CD4-positive, CD25-positive, alpha-beta regulatory T cell (primary cell): ENCODE results near the gene TTLL13. TPM values are rescaled to one million over a fixed set of nuclear protein-coding genes. Genes with fewer than 3 reads are reported as not detected.

Experiments used
- ATAC-seq, 2 donors: fragments of 150-1000 bp; cut with Tn5 transposase; one replicate each; pipeline ENCODE4 v1.10.0; 2021; ENCODE audit warnings: low read depth in 2 of 2, moderate number of reproducible peaks in 2 of 2, moderate library complexity in 1 of 2
- DNase-seq, 3 donors: peaks; one replicate each; pipeline versions ENCODE4 v3.0.0 to v3.0.0-alpha.2; 2012 to 2022; ENCODE audit warnings: mixed read lengths in 1 of 3
- H3K27ac ChIP-seq: one replicate; pipeline ENCODE4 v1.7.0; 2013; ENCODE audit warnings: mild to moderate bottlenecking, low read length; ENCODE audit not compliant: insufficient read depth, poor library complexity, severe bottlenecking
- H3K27me3 ChIP-seq: one replicate; pipeline ENCODE4 v1.7.0; 2013; ENCODE audit warnings: low read length; ENCODE audit not compliant: control insufficient read depth, insufficient read depth
- H3K36me3 ChIP-seq: one replicate; pipeline ENCODE4 v1.7.0; 2013; ENCODE audit warnings: mild to moderate bottlenecking, low read length, moderate library complexity; ENCODE audit not compliant: control insufficient read depth, insufficient read depth
- H3K4me1 ChIP-seq: 2 replicates; pipeline ENCODE4 v1.7.0; 2013; ENCODE audit warnings: mild to moderate bottlenecking, low read length; ENCODE audit not compliant: insufficient read depth, control insufficient read depth, poor library complexity, severe bottlenecking
- H3K4me3 ChIP-seq: one replicate; pipeline ENCODE4 v1.7.0; 2013; ENCODE audit warnings: low read depth, mild to moderate bottlenecking, low read length, moderate library complexity
- H3K9me3 ChIP-seq, 2 experiments: 1 replicate in 1 of 2; 2 replicates in 1 of 2; pipeline ENCODE4 v1.7.0; 2013; ENCODE audit warnings: low read length in 2 of 2, mild to moderate bottlenecking in 1 of 2, moderate library complexity in 1 of 2; ENCODE audit not compliant: control insufficient read depth in 2 of 2
- H3K27ac Mint-ChIP-seq, 3 donors: one replicate each; pipeline ENCODE4 v1.8.0; 2020 to 2022; ENCODE audit warnings: mild to moderate bottlenecking in 3 of 3, mixed read lengths in 3 of 3, moderate library complexity in 2 of 3
- H3K27me3 Mint-ChIP-seq: one replicate; pipeline ENCODE4 v1.8.0; 2022; ENCODE audit warnings: mild to moderate bottlenecking, mixed read lengths
- H3K36me3 Mint-ChIP-seq: one replicate; pipeline ENCODE4 v1.8.0; 2020; ENCODE audit warnings: mixed read lengths
- H3K4me1 Mint-ChIP-seq, 4 donors: one replicate each; pipeline ENCODE4 v1.8.0; 2020 to 2022; ENCODE audit warnings: mixed read lengths in 4 of 4, mild to moderate bottlenecking in 1 of 4
- H3K4me3 Mint-ChIP-seq, 4 donors: one replicate each; pipeline ENCODE4 v1.8.0; 2020 to 2022; ENCODE audit warnings: mild to moderate bottlenecking in 4 of 4, mixed read lengths in 4 of 4, moderate library complexity in 3 of 4
- H3K9me3 Mint-ChIP-seq, 7 donors: one replicate each; pipeline ENCODE4 v1.8.0; 2020 to 2022; ENCODE audit warnings: mixed read lengths in 7 of 7, mild to moderate bottlenecking in 3 of 7, moderate library complexity in 2 of 7
- polyA plus RNA-seq, 4 donors: library from polyadenylated mRNA; unstranded; fragments of 300-500 nt; fragmentation: Illumina TruSeq; gene quantifications; one replicate each; pipeline ENCODE4 v1.2.3, GENCODE V29; 2021
- total RNA-seq: library from RNA; stranded (reverse); gene quantifications from one replicate; pipeline ENCODE4 v1.2.3, GENCODE V29; 2022

Gene TTLL13
- total and polyA plus RNA-seq, 5 donors from 2014 or later, result 0.13 to 0.64 (median 0.21) TPM; not detected in 1

GRCh38 chr15:90227816-90228772 is 21.3 kb upstream of the TTLL13 start:
- H3K4me1 Mint-ChIP-seq, result peaks cover 9 to 40% (median 27%) of the 10 kb centered on the region in 4 donors
- H3K36me3 Mint-ChIP-seq, result peaks cover 21% of the 10 kb centered on the region
- H3K9me3 Mint-ChIP-seq, result no peaks in the 10 kb centered on the region
- Histone ChIP-seq H3K27me3 (no peaks in the 10 kb centered on the region), H3K4me1 (peaks cover 39% of the 10 kb centered on the region), H3K4me3 (no peak overlapping the region), H3K36me3 (peaks cover 41% of the 10 kb centered on the region), H3K9me3 (no peaks in the 10 kb centered on the region), H3K27ac (peak overlapping the region; percentile 1)
- H3K4me3 Mint-ChIP-seq, result no peak overlapping the region
- peak overlapping the region; percentile 7 to 100 (median 38) for H3K27ac Mint-ChIP-seq
- no peaks in the 10 kb centered on the region for H3K27me3 Mint-ChIP-seq
- ATAC-seq (no peak), DNase-seq (no peak)

GRCh38 chr15:90228960-90229359 is 20.4 kb upstream of the TTLL13 start:
- no peak overlapping the region for H3K27ac ChIP-seq
- H3K4me3 ChIP-seq, result no peak overlapping the region
- Mint-ChIP-seq H3K27me3 (no peaks in the 10 kb centered on the region), H3K4me3 (peak overlapping the region in 2 of 4 donors; percentile 22 to 47), H3K36me3 (peaks cover 18% of the 10 kb centered on the region), H3K27ac (peak overlapping the region; percentile 90 to 100 (median 98)), H3K4me1 (peaks cover 9 to 40% (median 27%) of the 10 kb centered on the region in 4 donors), H3K9me3 (no peaks in the 10 kb centered on the region)
- H3K9me3 ChIP-seq, result no peaks in the 10 kb centered on the region
- no peak for DNase-seq
- peaks cover 41% of the 10 kb centered on the region for H3K4me1 ChIP-seq
- no peak for ATAC-seq
- peaks cover 36% of the 10 kb centered on the region for H3K36me3 ChIP-seq
- H3K27me3 ChIP-seq, result no peaks in the 10 kb centered on the region

GRCh38 chr15:90230071-90230494 is 19.3 kb upstream of the TTLL13 start:
- peak overlapping the region; percentile 96 for H3K27ac ChIP-seq
- Mint-ChIP-seq H3K9me3 (no peaks in the 10 kb centered on the region), H3K4me1 (peaks cover 9 to 49% (median 34%) of the 10 kb centered on the region in 4 donors), H3K27me3 (no peaks in the 10 kb centered on the region), H3K27ac (peak overlapping the region in 2 of 3 donors; percentile 98 to 100), H3K36me3 (peaks cover 14% of the 10 kb centered on the region), H3K4me3 (peak overlapping the region; percentile 86 to 92 (median 90))
- H3K4me3 ChIP-seq, result peak overlapping the region; percentile 74
- H3K9me3 ChIP-seq, result no peaks in the 10 kb centered on the region
- no peaks in the 10 kb centered on the region for H3K27me3 ChIP-seq
- ATAC-seq, result no peak
- no peak for DNase-seq
- H3K4me1 ChIP-seq, result peaks cover 50% of the 10 kb centered on the region
- H3K36me3 ChIP-seq, result peaks cover 31% of the 10 kb centered on the region

GRCh38 chr15:90230610-90231009 is 18.7 kb upstream of the TTLL13 start:
- H3K4me1 Mint-ChIP-seq, result peaks cover 9 to 53% (median 35%) of the 10 kb centered on the region in 4 donors
- H3K27ac ChIP-seq, result peak overlapping the region; percentile 96
- H3K4me3 Mint-ChIP-seq, result peak overlapping the region; percentile 86 to 92 (median 90)
- H3K36me3 ChIP-seq, result peaks cover 27% of the 10 kb centered on the region
- peak overlapping the region; percentile 74 for H3K4me3 ChIP-seq
- H3K27ac Mint-ChIP-seq, result peak overlapping the region; percentile 98 to 100 (median 100)
- H3K27me3 Mint-ChIP-seq, result no peaks in the 10 kb centered on the region
- H3K9me3 Mint-ChIP-seq, result no peaks in the 10 kb centered on the region
- peaks cover 51% of the 10 kb centered on the region for H3K4me1 ChIP-seq
- peaks cover 14% of the 10 kb centered on the region for H3K36me3 Mint-ChIP-seq
- DNase-seq, result no peak
- H3K27me3 ChIP-seq, result no peaks in the 10 kb centered on the region
- no peaks in the 10 kb centered on the region for H3K9me3 ChIP-seq
- ATAC-seq, result no peak

GRCh38 chr15:90231028-90232017 is 18.0 kb upstream of the TTLL13 start:
- peaks cover 9 to 60% (median 37%) of the 10 kb centered on the region in 4 donors for H3K4me1 Mint-ChIP-seq
- peak; percentile 69 to 72 for ATAC-seq

GRCh38 chr15:90232196-90232595 is 17.2 kb upstream of the TTLL13 start:
- Histone ChIP-seq H3K4me1 (peaks cover 51% of the 10 kb centered on the region), H3K27ac (peak overlapping the region; percentile 96), H3K36me3 (peaks cover 25% of the 10 kb centered on the region), H3K27me3 (no peaks in the 10 kb centered on the region), H3K4me3 (peak overlapping the region; percentile 74), H3K9me3 (no peaks in the 10 kb centered on the region)
- H3K27me3 Mint-ChIP-seq, result no peaks in the 10 kb centered on the region
- ATAC-seq (no peak), DNase-seq (no peak)
- peaks cover 9 to 61% (median 38%) of the 10 kb centered on the region in 4 donors for H3K4me1 Mint-ChIP-seq
- H3K27ac Mint-ChIP-seq, result peak overlapping the region; percentile 98 to 100 (median 100)
- H3K36me3 Mint-ChIP-seq, result peaks cover 18% of the 10 kb centered on the region
- H3K9me3 Mint-ChIP-seq, result no peaks in the 10 kb centered on the region
- H3K4me3 Mint-ChIP-seq, result peak overlapping the region; percentile 86 to 92 (median 90)

More at GRCh38 chr15:90231028-90232017, 18.0 kb upstream of the TTLL13 start:
- peak; percentile 78 to 92 (median 88) for DNase-seq
- Histone ChIP-seq H3K27ac (peak overlapping the region; percentile 96), H3K4me1 (peaks cover 51% of the 10 kb centered on the region), H3K9me3 (no peaks in the 10 kb centered on the region), H3K36me3 (peaks cover 25% of the 10 kb centered on the region), H3K4me3 (peak overlapping the region; percentile 74), H3K27me3 (no peaks in the 10 kb centered on the region)
- Mint-ChIP-seq H3K27me3 (no peaks in the 10 kb centered on the region), H3K9me3 (no peaks in the 10 kb centered on the region), H3K27ac (peak overlapping the region; percentile 98 to 100 (median 100)), H3K4me3 (peak overlapping the region; percentile 86 to 92 (median 90)), H3K36me3 (peaks cover 18% of the 10 kb centered on the region)

- Mint-ChIP-seq H3K9me3 (no peaks in the 10 kb centered on the region), H3K27me3 (no peaks in the 10 kb centered on the region), H3K36me3 (peaks cover 21% of the 10 kb centered on the region), H3K27ac (peak overlapping the region; percentile 80 to 100 (median 98)), H3K4me1 (peaks cover 9 to 61% (median 38%) of the 10 kb centered on the region in 4 donors), H3K4me3 (peak overlapping the region; percentile 86 to 92 (median 90))
- Histone ChIP-seq H3K9me3 (no peaks in the 10 kb centered on the region), H3K36me3 (peaks cover 21% of the 10 kb centered on the region), H3K4me3 (peak overlapping the region; percentile 88), H3K27me3 (no peaks in the 10 kb centered on the region), H3K27ac (peak overlapping the region; percentile 96), H3K4me1 (peaks cover 51% of the 10 kb centered on the region)
- ATAC-seq (no peak), DNase-seq (peak in 1 of 3 donors; percentile 36)
Measured at GRCh38 chr15:90232941-90233386, 16.4 kb upstream of the TTLL13 start.
